HG02852 (cell line): Measurements from ENCODE around the gene APOA5.
"Not testable (repeated sequence)": the region's sequence is repeated elsewhere in the genome, so short reads cannot be mapped to it uniquely, and the experiment has no call there.

Experiments used
- ATAC-seq: cut with Tn5 transposase; IDR thresholded peaks from one replicate; pipeline ENCODE4 v1.9.1; 2021; ENCODE audit warnings: mild to moderate bottlenecking, moderate library complexity; ENCODE audit not compliant: unreplicated experiment

Gene APOA5, protein sequence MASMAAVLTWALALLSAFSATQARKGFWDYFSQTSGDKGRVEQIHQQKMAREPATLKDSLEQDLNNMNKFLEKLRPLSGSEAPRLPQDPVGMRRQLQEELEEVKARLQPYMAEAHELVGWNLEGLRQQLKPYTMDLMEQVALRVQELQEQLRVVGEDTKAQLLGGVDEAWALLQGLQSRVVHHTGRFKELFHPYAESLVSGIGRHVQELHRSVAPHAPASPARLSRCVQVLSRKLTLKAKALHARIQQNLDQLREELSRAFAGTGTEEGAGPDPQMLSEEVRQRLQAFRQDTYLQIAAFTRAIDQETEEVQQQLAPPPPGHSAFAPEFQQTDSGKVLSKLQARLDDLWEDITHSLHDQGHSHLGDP

DNA sequence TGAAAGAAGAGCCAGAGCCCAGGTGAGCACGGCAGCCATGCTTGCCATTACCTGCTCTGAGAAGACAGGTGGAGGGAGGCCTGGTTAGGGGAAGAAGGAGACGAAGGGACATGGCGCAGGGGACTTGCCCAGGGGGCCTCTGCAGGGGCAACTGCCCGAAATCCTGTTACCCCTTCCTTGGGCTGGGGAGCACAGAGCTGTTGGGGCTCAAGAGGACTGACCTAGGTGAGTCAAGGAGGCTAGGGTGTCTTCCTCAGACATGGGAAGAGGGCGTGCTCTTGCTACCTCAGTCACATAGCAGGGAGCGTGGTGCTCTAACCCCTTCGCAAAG lies at the start of gene APOA5:
Gene APOA5, minus strand, starts transcription at position 67 of the 331 bp plus-strand sequence. Its CDS starts 19 bp downstream, at position 48.
- ATAC-seq: no peak

DNA sequence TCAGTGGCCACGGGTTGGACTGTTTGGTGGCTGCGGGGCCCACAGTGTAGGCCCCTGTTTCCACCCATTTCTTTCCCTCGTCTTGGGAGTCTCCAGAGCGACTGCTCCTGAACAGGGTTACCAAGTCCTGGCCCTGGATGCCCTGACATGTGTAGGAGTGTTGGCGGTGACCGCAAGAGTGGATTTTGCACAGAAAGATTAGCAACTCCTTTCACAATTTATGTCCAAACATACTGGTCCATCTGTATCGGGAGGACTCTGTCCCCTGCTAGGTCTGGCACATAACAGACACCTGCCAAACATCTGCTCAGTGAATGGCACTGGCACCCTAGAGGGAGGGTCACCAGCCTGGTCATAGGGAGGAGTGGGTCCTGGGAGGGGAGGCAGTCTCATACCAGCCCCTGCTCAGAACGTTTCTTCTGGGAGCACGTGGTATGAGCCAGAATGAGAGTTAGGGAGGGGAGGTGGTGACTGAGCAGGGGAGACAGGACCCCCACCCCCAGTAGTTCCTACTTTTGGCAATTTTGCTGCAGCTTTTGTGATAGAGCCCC lies 49.1 kb upstream of the APOA5 start:
- ATAC-seq: no peak

DNA sequence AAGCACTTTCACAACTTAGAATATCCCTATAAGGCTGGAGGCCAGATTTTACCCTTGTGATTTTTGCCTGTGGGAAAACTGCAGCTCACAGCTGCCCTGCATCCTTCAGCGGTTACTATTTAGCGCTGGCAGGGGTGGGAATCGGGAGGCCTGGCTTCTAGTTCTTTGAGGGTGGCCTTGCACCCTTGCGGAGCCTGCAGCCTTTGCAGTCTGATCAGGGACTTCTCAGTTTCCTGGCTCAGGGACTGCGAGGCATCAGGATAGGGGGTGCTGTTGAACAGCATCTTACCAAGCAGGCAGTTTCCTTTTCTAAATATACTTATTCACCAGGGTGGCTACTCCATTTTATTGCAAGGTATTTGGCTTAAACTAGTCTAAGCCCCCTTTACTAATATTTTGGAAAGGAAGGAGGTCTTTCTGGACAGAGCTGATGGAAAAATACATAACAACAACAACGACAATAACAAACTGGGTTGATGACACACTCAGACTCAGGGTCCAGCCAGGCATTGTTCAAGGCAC lies 48.6 kb upstream of the APOA5 start:
- no peak for ATAC-seq

DNA sequence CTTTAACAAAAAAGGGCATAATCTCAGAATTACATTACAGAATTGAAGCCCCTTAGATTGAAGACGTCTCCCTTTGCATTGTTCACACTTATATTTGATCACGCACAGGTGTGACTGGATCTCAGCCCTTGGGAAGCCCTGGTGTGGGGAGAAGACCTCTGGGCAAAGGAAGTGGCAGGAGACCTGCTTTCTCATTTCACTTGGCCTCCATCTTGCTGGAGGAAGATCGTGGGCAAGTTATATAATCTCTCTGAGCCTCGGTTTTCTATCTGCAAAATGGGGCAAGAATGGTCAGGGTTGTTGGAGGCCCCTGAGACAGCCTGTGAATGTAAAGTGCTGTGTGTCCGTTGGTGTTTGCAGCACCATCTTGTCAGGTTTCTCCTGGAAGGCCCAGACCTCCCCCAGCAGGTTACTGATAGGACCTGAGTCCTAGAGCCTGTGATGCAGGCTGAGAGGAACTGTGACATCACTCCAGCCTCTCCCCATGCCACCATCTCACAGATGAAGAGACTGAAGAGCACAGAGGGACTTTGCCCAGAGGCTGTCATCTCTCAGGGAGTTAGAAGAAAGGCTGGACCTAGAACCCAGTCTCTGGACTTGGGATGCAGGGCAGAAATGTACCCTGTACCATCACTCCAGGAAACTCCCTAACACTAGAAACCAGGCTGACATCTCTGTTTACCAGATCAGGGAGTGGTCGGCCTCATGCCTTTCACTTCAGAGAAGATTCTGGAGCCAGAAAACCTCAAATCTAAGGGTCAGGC lies 46.8 kb upstream of the APOA5 start:
- ATAC-seq: no peak

DNA sequence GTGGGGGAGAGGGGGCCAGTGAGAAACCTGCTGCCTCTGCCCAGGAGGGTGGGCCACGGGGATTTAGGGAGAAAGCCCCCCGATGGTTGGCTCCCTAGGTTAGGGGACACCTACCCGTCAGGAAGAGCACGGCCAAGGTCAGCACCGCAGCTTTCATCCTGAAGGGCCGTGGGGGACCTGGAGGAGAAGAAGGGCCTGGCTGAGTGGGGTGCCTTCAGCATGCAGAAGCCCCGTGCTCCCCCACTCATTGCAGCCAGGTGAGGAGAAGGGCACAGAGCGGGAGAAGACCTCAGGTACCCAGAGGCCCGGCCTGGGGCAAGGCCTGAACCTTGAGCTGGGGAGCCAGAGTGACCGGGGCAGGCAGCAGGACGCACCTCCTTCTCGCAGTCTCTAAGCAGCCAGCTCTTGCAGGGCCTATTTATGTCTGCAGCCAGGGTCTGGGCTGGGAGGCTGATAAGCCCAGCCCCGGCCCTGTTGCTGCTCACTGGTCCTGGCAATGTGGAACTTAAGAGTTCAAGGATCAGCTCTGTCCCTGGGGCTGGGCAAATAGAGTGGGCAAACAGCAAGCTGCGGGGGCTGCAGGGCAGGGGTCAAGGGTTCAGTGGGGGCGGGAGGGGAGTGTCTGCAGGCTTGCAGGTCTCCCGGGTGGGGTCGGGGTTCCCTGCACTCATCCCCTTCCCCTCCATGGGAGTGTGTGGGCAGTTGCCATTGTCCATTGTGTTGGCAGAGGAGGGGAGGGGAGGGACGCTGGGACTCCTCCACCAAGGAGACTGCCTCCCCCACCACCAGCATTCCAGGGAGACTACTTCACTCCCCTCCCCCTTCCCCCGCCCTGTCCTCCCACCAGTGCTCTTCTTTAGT lies 45.8 kb upstream of the APOA5 start, which contains the start of gene APOA1:
Gene APOA1, minus strand, starts transcription at position 392 of the 861 bp plus-strand sequence. Its CDS starts 235 bp downstream, at position 157.
- no peak for ATAC-seq

DNA sequence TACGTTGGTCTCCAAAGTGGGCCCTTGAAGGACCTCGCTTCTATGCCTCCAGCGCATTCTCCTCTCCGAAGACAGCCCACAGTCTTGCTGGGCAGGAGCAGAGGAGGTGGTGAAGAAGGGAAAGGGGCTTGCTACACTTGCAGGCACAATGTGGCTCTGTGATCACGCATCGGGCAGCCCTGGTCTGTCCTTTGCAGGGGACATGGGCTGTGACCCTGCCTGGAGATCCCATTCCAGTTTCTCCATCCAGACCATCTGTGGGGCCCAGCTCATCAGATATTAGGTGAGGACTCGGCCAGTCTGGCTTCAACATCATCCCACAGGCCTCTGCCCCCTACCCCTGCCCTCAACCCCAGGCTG lies 44.9 kb upstream of the APOA5 start:
- no peak for ATAC-seq

DNA sequence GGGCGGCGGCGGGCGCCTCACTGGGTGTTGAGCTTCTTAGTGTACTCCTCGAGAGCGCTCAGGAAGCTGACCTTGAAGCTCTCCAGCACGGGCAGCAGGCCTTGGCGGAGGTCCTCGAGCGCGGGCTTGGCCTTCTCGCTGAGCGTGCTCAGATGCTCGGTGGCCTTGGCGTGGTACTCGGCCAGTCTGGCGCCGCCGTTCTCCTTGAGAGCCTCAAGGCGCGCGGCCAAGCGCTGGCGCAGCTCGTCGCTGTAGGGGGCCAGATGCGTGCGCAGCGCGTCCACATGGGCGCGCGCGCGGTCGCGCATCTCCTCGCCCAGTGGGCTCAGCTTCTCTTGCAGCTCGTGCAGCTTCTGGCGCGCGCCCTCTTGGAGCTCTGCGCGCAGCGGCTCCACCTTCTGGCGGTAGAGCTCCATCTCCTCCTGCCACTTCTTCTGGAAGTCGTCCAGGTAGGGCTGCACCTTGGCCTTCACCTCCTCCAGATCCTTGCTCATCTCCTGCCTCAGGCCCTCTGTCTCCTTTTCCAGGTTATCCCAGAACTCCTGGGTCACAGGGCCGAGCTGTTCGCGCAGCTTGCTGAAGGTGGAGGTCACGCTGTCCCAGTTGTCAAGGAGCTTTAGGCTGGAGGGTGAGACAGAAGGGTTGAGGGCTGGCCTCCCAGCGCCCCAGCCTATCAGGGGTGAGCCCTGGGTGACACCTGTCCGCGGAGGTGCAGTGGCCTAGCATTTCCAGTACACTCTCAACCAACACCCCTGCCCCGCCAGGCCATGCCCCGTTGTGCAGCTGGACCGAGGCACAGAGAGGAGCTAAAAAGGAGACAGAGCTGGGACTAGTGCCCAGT lies 44.3 kb upstream of the APOA5 start:
- peak; percentile 85 for ATAC-seq

DNA sequence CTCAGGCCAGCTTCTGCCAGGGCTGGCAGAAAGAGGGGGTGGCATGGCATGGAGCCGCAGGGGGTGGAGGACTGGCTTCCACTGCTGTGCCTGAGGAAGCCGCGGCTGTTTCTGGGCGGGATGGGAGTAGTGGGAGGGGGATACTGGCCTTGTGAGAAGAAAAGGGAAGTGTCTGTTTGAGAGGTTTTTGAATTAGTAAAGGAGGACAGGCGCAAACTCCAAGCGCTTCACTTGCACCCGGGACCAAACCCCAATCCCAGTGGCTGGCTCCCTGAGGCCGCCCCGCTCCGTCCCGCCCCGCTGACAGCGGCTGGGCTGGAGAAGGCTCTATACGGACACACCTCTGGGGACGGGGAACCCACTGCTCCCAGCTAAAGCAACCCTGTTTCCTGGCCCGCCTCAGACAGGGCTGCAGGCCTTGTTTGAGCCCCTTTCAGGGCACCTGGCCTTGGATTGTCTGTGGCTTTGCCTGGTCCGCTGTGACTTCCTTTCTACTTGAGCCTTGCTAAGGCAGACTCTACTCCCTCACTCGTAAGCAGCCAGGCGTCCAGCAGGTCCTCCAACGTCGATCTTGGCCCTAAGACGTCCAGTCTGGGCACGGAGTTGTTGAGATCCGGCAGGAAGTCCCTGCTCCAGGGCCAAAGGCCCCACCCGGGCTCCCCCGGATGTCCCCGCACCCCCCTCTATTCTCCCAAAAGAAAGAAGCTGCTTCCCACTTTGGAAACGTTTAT lies 43.5 kb upstream of the APOA5 start:
- no peak for ATAC-seq

DNA sequence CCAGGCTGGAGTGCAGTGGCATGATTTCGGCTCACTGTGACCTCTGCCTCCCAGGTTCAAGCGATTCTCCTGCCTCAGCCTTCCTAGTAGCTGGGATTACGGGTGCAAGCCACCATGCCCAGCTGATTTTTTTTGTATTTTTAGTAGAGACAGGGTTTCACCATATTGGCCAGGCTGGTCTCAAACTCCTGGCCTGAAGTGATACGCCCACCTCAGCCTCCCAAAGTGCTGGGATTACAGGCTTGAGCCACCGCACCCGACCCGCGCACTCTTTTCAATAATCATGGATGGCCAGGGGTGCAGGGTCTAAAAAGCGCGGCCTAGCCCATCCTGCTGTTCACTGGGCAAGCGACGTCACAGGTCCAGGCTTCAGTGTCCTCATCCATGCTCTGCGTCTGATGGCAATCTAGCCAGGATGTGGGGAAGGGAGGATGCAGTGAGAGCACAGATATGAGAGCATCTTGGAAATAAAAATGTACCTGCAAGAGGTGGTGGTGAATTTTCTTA lies 42.9 kb upstream of the APOA5 start:
- not testable (repeated sequence) for ATAC-seq

DNA sequence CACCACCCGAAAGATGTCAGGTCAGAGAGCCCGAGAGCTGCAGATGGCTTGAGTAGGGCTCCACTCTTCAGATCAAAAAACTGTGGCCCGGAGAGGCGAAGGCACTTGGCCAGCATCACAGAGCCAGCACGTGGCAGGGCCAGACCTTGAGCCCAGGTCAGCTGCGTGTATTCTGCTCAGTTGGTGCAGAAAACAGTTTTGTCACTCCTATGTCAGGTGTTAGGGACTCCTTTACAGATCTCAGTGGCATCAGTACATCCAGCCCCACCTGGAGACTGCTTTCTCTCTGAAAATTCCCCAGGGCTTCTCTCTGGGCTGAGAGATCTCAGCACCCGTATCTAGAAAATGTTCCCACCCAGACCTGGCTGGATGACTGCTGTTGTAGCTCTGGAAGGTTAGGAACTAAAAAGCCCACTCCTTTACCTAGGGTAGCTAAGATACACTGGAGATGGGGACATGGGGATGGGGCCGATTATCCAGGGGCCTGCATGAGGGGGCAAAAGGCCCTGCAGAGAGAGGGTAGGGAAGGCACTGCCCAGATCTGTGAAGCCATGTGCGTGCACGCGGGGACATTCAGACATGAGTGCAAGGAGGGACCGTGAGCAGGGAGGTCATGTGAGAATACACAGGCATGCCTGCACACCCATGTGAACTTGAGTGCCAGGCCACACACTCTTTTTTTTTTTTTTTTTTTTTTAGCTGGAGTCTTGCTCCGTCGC lies 42.3 kb upstream of the APOA5 start:
- ATAC-seq: no peak

DNA sequence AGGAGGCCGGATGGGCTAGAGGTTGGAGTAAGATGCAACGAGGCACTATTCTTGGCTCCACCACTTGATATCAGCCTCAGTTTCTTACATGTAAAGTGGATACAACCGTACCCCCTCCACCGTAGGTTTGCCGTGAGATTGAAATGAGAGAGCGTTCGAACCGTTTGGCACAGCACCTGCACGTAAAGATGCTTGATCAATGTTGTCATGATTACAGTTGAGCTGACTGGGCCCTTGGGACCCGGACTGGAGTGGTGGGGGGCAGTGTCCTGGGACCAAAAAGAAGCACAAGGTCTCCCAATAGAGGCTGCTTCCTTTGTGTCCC lies 41.8 kb upstream of the APOA5 start:
- ATAC-seq: no peak

DNA sequence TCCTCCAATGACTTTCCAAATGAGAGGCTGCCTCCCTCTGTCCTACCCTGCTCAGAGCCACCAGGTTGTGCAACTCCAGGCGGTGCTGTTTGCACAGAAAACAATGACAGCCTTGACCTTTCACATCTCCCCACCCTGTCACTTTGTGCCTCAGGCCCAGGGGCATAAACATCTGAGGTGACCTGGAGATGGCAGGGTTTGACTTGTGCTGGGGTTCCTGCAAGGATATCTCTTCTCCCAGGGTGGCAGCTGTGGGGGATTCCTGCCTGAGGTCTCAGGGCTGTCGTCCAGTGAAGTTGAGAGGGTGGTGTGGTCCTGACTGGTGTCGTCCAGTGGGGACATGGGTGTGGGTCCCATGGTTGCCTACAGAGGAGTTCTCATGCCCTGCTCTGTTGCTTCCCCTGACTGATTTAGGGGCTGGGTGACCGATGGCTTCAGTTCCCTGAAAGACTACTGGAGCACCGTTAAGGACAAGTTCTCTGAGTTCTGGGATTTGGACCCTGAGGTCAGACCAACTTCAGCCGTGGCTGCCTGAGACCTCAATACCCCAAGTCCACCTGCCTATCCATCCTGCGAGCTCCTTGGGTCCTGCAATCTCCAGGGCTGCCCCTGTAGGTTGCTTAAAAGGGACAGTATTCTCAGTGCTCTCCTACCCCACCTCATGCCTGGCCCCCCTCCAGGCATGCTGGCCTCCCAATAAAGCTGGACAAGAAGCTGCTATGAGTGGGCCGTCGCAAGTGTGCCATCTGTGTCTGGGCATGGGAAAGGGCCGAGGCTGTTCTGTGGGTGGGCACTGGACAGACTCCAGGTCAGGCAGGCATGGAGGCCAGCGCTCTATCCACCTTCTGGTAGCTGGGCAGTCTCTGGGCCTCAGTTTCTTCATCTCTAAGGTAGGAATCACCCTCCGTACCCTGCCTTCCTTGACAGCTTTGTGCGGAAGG lies 40.9 kb upstream of the APOA5 start:
- no peak for ATAC-seq

DNA sequence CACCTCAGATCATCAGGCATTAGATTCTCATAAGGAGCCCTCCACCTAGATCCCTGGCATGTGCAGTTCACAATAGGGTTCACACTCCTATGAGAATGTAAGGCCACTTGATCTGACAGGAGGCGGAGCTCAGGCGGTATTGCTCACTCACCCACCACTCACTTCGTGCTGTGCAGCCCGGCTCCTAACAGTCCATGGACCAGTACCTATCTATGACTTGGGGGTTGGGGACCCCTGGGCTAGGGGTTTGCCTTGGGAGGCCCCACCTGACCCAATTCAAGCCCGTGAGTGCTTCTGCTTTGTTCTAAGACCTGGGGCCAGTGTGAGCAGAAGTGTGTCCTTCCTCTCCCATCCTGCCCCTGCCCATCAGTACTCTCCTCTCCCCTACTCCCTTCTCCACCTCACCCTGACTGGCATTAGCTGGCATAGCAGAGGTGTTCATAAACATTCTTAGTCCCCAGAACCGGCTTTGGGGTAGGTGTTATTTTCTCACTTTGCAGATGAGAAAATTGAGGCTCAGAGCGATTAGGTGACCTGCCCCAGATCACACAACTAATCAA lies 40.2 kb upstream of the APOA5 start:
- ATAC-seq: no peak

DNA sequence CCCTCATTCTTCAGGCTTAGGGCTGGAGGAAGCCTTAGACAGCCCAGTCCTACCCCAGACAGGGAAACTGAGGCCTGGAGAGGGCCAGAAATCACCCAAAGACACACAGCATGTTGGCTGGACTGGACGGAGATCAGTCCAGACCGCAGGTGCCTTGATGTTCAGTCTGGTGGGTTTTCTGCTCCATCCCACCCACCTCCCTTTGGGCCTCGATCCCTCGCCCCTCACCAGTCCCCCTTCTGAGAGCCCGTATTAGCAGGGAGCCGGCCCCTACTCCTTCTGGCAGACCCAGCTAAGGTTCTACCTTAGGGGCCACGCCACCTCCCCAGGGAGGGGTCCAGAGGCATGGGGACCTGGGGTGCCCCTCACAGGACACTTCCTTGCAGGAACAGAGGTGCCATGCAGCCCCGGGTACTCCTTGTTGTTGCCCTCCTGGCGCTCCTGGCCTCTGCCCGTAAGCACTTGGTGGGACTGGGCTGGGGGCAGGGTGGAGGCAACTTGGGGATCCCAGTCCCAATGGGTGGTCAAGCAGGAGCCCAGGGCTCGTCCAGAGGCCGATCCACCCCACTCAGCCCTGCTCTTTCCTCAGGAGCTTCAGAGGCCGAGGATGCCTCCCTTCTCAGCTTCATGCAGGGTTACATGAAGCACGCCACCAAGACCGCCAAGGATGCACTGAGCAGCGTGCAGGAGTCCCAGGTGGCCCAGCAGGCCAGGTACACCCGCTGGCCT lies 38.7 kb upstream of the APOA5 start:
- ATAC-seq: no peak

DNA sequence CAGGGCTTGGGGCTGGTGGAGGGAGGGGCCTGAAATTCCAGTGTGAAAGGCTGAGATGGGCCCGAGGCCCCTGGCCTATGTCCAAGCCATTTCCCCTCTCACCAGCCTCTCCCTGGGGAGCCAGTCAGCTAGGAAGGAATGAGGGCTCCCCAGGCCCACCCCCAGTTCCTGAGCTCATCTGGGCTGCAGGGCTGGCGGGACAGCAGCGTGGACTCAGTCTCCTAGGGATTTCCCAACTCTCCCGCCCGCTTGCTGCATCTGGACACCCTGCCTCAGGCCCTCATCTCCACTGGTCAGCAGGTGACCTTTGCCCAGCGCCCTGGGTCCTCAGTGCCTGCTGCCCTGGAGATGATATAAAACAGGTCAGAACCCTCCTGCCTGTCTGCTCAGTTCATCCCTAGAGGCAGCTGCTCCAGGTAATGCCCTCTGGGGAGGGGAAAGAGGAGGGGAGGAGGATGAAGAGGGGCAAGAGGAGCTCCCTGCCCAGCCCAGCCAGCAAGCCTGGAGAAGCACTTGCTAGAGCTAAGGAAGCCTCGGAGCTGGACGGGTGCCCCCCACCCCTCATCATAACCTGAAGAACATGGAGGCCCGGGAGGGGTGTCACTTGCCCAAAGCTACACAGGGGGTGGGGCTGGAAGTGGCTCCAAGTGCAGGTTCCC lies 38.0 kb upstream of the APOA5 start, which contains the start of gene APOC3:
Gene APOC3, plus strand, starts transcription at position 383 of the 659 bp plus-strand sequence. CDS start 676 bp downstream, outside the sequence.
- ATAC-seq: no peak
